Coronary artery (tissue), 2 donors: ENCODE results near the gene ITGB2.
A peak's percentile ranks its signal among the peaks of the same experiment; 100 is the strongest.
"Not testable (repeated sequence)": the region's sequence is repeated elsewhere in the genome, so short reads cannot be mapped to it uniquely, and the experiment has no call there.

Experiments
- DNase-seq: peaks from one replicate; pipeline ENCODE4 v3.0.0-alpha.2; 2017; ENCODE audit warnings: low spot score
- H3K27ac ChIP-seq, 2 donors: fragments of 200-600 bp; sonication (generic); one replicate each; pipeline ENCODE4 v1.5.1; 2016 to 2019
- H3K4me3 ChIP-seq: fragments of 200-600 bp; sonication (generic); 2 replicates; pipeline ENCODE4 v1.5.1; 2016; ENCODE audit warnings: mild to moderate bottlenecking, moderate library complexity
- TF ChIP-seq, protein P1 (sequence below): fragments of 200-600 bp; sonication (generic); IDR thresholded peaks from one replicate; pipeline ENCODE4 v1.5.1; 2019; ENCODE audit warnings: antibody characterized with exemption

Gene ITGB2

DNA sequence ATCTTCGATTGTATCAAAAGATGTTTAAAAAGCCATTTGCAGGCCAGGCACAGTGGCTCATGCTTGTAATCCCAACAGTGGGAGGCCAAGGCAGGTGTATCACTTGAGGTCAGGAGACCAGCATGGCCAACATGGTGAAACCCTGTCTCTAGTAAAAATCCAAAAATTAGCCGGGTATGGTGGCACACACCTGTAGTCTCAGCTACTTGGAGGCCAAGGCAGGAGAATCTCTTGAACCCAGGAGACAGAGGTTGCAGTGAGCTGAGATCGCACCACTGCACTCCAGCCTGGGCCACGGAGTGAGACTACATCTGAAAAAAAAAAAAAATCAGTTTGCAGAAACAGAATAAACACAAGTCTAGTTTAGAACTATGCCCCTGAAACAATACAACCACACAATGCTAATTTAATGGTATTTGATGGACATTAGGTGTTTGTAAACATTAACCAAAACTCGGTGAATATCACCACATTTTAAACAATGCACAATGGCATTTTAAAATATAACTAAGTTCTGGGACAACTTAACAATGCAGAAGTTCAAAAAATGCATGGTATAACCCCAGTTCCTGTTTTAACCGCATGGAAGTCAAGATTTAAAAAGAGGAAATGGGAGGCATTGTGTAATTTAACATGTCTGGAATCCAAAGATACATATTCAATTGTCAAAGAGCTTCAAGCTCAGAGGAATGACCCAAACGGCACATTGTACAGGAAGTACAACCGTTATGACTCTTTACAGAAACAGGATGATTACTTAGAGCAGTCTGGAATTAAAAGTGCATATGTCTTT lies 40.1 kb downstream of the ITGB2 start:
- DNase-seq, result no peak
- Histone ChIP-seq H3K4me3 (no peak overlapping the region), H3K27ac (peak overlapping the region in 1 of 2 donors; percentile 69)
- TF ChIP-seq, protein P1, sequence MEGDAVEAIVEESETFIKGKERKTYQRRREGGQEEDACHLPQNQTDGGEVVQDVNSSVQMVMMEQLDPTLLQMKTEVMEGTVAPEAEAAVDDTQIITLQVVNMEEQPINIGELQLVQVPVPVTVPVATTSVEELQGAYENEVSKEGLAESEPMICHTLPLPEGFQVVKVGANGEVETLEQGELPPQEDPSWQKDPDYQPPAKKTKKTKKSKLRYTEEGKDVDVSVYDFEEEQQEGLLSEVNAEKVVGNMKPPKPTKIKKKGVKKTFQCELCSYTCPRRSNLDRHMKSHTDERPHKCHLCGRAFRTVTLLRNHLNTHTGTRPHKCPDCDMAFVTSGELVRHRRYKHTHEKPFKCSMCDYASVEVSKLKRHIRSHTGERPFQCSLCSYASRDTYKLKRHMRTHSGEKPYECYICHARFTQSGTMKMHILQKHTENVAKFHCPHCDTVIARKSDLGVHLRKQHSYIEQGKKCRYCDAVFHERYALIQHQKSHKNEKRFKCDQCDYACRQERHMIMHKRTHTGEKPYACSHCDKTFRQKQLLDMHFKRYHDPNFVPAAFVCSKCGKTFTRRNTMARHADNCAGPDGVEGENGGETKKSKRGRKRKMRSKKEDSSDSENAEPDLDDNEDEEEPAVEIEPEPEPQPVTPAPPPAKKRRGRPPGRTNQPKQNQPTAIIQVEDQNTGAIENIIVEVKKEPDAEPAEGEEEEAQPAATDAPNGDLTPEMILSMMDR, result no peak

DNA sequence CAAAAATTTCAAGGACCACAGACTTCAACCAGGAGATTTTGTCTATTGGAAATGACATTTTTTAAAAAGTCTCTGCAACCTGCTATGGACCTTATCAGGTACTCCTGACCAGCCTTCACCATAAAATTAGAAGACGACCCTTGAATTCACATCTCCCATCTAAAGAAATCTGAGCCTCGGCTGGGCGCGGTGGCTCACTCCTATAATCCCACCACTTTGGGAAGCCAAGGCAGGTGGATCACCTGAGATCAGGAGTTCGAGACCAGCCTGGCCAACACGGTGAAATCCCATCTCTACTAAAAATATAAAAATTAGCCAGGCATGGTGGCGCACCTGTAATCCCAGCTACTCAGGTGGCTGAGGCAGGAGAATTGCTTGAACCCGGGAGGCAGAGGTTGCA lies 41.5 kb downstream of the ITGB2 start:
- DNase-seq, H3K4me3 ChIP-seq: not testable (repeated sequence)
- peak overlapping the region in 1 of 2 donors; percentile 31 for H3K27ac ChIP-seq

DNA sequence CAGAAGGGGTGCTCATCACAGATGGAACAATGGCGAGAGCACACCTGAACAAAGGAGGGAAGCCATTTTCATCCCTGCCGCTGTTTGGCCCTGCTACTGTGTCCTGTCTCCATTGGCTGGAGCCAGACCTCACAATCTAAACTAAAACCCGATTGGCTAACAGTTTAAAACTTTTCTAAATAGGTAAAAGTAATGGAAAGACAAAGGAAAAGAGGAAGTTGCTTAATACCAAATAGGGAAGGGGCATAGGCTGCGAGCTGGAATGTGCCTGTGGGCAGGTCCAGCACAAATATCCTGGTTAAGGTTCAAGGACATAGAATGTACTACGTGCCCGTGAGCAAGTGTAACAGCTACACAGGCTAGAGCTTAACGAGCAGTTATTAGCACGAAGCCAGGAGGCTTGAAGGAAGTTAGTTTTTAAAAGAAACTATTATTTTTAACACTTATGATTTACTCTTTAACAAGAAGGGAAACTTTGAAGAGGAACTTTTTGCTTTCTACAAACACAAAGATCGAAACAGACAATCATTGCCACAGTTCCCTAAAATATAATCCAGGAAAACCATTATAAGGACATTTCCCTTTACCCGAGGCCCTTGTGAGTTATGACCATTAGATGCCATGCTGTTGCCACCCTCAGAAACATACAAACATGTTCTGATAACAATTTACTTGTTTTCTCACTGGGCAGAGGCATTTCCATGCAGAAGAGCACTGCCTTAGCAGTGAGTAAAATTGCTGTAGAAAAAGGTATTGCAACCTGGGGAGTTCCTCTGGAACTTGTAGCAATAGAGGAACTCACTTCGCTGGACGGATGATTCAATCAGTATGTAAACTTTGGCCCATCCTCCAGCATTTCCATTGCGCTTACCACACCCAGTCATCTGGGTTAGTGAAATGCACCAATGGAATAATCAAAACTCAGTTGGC lies 42.4 kb downstream of the ITGB2 start:
- Histone ChIP-seq H3K4me3 (no peak overlapping the region), H3K27ac (peak overlapping the region in 1 of 2 donors; percentile 40)
- no peak for DNase-seq
- TF ChIP-seq, protein P1, result no peak

DNA sequence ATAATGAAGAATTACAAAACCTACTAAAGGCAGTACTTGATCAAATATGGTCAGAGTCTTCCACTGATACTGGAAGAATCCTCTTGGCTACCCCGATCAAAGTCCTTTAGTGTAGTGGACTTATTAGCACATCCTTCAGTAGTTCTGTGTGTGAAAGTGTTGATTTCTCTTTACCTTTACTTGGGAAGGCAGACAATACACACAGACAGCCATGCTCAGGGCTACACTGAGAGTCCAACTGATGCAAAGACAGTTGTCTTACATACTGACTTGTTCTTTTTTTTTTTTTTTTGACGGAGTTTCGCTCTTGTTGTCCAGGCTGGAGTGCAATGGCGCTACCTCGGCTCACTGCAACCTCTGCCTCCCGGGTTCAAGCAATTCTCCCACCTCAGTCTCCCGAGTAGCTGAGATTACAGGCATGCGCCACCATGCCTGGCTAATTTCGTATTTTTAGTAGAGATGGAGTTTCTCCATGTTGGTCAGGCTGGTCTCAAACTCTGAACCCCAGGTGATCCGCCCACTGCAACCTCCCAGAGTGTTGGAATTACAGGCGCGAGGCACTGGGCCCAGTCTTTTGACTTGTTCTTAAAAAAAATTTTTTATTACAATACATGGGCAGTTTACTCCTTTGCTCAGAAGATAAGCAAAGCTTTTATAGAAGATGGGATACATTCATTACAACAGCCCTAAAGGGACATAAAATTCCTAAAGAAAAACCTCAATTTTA lies 43.7 kb downstream of the ITGB2 start:
- DNase-seq, result no peak
- no peak overlapping the region for H3K4me3 ChIP-seq
- TF ChIP-seq, protein P1, result no peak
- no peak overlapping the region for H3K27ac ChIP-seq

DNA sequence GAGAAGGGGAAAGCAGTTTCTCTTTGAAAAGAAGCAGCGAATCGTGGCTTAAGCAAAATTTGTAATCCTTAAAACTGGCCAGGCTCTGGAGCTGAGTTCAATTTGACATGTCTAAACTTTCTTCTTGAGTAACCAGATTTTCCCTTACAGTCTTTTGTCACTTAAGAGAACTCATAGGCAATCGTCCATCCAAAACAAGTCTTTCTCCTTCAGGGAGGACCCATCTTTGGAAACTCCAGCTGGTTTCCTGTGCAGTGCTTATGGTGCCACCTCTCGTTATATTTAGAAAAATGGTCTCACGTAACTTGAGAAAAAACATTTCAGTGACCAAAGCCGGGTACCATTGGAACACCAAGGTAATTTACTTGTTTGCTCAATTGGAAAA lies 45.4 kb downstream of the ITGB2 start:
- Histone ChIP-seq H3K27ac (peak overlapping the region; percentile 95 to 97), H3K4me3 (peak overlapping the region; percentile 98)
- TF ChIP-seq, protein P1, result no peak
- no peak for DNase-seq

DNA sequence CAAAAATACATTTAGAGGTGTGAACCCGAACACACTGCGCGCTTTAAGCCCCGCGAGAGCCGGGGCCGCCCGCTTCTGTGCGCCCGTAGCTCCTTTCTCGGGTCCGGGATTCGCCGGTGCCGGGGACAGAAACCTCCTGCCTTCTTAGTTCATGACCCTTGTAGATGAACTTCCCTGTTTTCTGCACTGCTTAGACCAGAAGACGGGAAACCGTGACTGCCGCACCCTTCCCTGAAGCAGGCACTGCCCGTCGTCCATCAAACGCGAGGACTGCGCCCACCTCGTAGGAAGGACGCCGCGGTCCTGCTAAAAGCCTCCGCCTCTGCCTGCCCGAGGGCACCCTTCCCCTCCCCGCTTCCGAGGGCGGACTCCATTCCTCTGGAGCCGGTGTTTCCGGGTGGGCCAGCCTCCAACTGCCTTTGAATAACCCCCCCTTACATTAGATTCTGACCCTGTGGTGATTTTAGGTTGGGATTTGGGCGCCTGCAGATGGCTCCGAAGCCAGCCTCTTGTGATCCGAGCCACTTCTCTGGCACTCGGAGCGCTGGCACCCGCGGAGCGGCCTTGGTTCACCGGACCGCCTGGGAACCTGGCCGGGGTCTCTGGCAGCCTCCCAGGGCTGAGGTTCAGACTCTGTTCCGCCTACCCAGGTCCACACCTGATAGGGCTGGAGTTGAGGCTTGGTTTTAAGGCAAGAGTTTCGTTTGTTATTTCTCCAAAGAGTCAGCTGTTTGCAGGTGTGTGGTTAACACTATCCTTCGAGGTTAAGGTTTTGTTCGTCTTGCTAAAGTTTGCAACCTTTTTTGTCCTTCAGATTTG lies 46.0 kb downstream of the ITGB2 start:
- H3K4me3 ChIP-seq, result peak overlapping the region; percentile 98
- TF ChIP-seq, protein P1, result no peak
- H3K27ac ChIP-seq, result peak overlapping the region; percentile 95 to 97
- peak; percentile 85 for DNase-seq
